NCI-H1092 (cell line): ENCODE measurements around the gene GUCA1A.
"Not testable (repeated sequence)": the region's sequence is repeated elsewhere in the genome, so short reads cannot be mapped to it uniquely, and the experiment has no call there.

Experiments
- DNase-seq: peaks from one replicate; lab custom pipeline; 2025; lab: John Stamatoyannopoulos, UW

GUCA1A gene

GRCh38 chr6:42177514-42178364 lies 4.6 kb downstream of the GUCA1A start:
- no peak for DNase-seq

GRCh38 chr6:42179261-42179944 lies 6.2 kb downstream of the GUCA1A start:
- no peak for DNase-seq

- no peak for DNase-seq
Observed at GRCh38 chr6:42179945-42180313, 6.8 kb downstream of the GUCA1A start.

- DNase-seq, result no peak
Observed at GRCh38 chr6:42182101-42182500, 8.9 kb downstream of the GUCA1A start.

- no peak for DNase-seq
Observed at GRCh38 chr6:42184475-42184874, 11.3 kb downstream of the GUCA1A start.

- no peak for DNase-seq
Observed at GRCh38 chr6:42185597-42185996, 12.4 kb downstream of the GUCA1A start.

- DNase-seq, result no peak
Observed at GRCh38 chr6:42188406-42188805, 15.2 kb downstream of the GUCA1A start.

GRCh38 chr6:42190554-42191183 lies 17.5 kb downstream of the GUCA1A start:
- DNase-seq, result no peak

- not testable (repeated sequence) for DNase-seq
Observed at GRCh38 chr6:42192385-42192784, 19.2 kb downstream of the GUCA1A start.

GRCh38 chr6:42193491-42193894 lies 20.3 kb downstream of the GUCA1A start:
- no peak for DNase-seq

GRCh38 chr6:42194056-42194455 lies 20.9 kb downstream of the GUCA1A start:
- no peak for DNase-seq

GRCh38 chr6:42195415-42195814 lies 22.3 kb downstream of the GUCA1A start:
- DNase-seq, result no peak

- DNase-seq, result no peak
Observed at GRCh38 chr6:42197555-42198362, 24.6 kb downstream of the GUCA1A start.

GRCh38 chr6:42199106-42199981 lies 26.2 kb downstream of the GUCA1A start:
- peak; percentile 13 for DNase-seq

- DNase-seq, result no peak
Observed at GRCh38 chr6:42200035-42200434, 26.9 kb downstream of the GUCA1A start.

GRCh38 chr6:42201382-42201781 lies 28.2 kb downstream of the GUCA1A start:
- DNase-seq, result no peak

- DNase-seq, result not testable (repeated sequence)
Observed at GRCh38 chr6:42202131-42202915, 29.2 kb downstream of the GUCA1A start.

- DNase-seq, result no peak
Observed at GRCh38 chr6:42203183-42203582, 30.0 kb downstream of the GUCA1A start.

- no peak for DNase-seq
Observed at GRCh38 chr6:42204768-42205282, 31.7 kb downstream of the GUCA1A start.

GRCh38 chr6:42207559-42207958 lies 34.4 kb downstream of the GUCA1A start:
- not testable (repeated sequence) for DNase-seq
